ENCODE results near the gene DELE1. TPM values are rescaled to one million over a fixed set of nuclear protein-coding genes. Genes with fewer than 3 reads are reported as not detected.
A peak's percentile ranks its signal among the peaks of the same experiment; 100 is the strongest.

The DELE1 gene
- total RNA-seq, 1 donor from 2014 or later: 40.7 TPM

GRCh38 chr5:141929398-141930058 lies 5.9 kb downstream of the DELE1 start:
- DNase-seq (ENCODE audit: low spot score in 2 of 2): peak in 1 of 2 donors; percentile 76
- no peak overlapping the region for H3K4me3 ChIP-seq
- intact Hi-C loops (cut with DNase I): no loop called here
- no peaks in the 10 kb centered on the region for H3K27me3 ChIP-seq
- H3K36me3 ChIP-seq: peaks cover 63 to 80% of the 10 kb centered on the region in 2 donors
- H3K27ac ChIP-seq: peak overlapping the region; percentile 74 to 80
- TF ChIP-seq CTCF (IDR thresholded peaks at IDR 0.05): peak in 1 of 3 experiments; percentile 27
- H3K4me1 ChIP-seq: peaks cover 3 to 19% of the 10 kb centered on the region in 2 donors
- H3K9me3 ChIP-seq: no peaks in the 10 kb centered on the region

GRCh38 chr5:141931694-141932093 lies 8.0 kb downstream of the DELE1 start:
- DNase-seq (ENCODE audit: low spot score in 2 of 2): no peak

GRCh38 chr5:141933151-141933550 lies 9.5 kb downstream of the DELE1 start:
- peaks cover 71 to 78% of the 10 kb centered on the region in 2 donors for H3K36me3 ChIP-seq
- no peaks in the 10 kb centered on the region for H3K9me3 ChIP-seq
- H3K4me1 ChIP-seq: peaks cover 10 to 23% of the 10 kb centered on the region in 2 donors
- intact Hi-C loops (cut with DNase I): no loop called here
- no peak overlapping the region for H3K4me3 ChIP-seq
- DNase-seq (ENCODE audit: low spot score in 2 of 2): no peak
- no peaks in the 10 kb centered on the region for H3K27me3 ChIP-seq
- peak overlapping the region in 1 of 2 donors; percentile 80 for H3K27ac ChIP-seq
- TF ChIP-seq CTCF (IDR thresholded peaks at IDR 0.05): no peak

More at GRCh38 chr5:141931694-141932093, 8.0 kb downstream of the DELE1 start:
- Histone ChIP-seq H3K36me3 (peaks cover 65 to 80% of the 10 kb centered on the region in 2 donors), H3K9me3 (no peaks in the 10 kb centered on the region), H3K27ac (no peak overlapping the region), H3K4me1 (peaks cover 10 to 23% of the 10 kb centered on the region in 2 donors), H3K4me3 (no peak overlapping the region), H3K27me3 (no peaks in the 10 kb centered on the region)
- intact Hi-C loops (cut with DNase I): no loop called here
- TF ChIP-seq CTCF (IDR thresholded peaks at IDR 0.05): no peak

GRCh38 chr5:141934099-141934844 lies 10.6 kb downstream of the DELE1 start:
- H3K4me3 ChIP-seq: no peak overlapping the region
- H3K36me3 ChIP-seq: peaks cover 73 to 77% of the 10 kb centered on the region in 2 donors
- peak in 1 of 3 experiments; percentile 14 for TF ChIP-seq CTCF (IDR thresholded peaks at IDR 0.05)
- DNase-seq (ENCODE audit: low spot score in 2 of 2): peak; percentile 33 to 87
- intact Hi-C loops (cut with DNase I): no loop called here
- H3K9me3 ChIP-seq: no peaks in the 10 kb centered on the region
- H3K27ac ChIP-seq: peak overlapping the region; percentile 58 to 80
- no peaks in the 10 kb centered on the region for H3K27me3 ChIP-seq
- H3K4me1 ChIP-seq: peaks cover 10 to 23% of the 10 kb centered on the region in 2 donors

- Histone ChIP-seq H3K9me3 (no peaks in the 10 kb centered on the region), H3K36me3 (peaks cover 69 to 73% of the 10 kb centered on the region in 2 donors), H3K4me3 (no peak overlapping the region), H3K4me1 (peaks cover 10 to 17% of the 10 kb centered on the region in 2 donors), H3K27ac (peak overlapping the region; percentile 58 to 80), H3K27me3 (no peaks in the 10 kb centered on the region)
- no peak for DNase-seq (ENCODE audit: low spot score in 2 of 2)
- no peak for TF ChIP-seq CTCF (IDR thresholded peaks at IDR 0.05)
- intact Hi-C loops (cut with DNase I): no loop called here
Observed at GRCh38 chr5:141935538-141935937, 11.9 kb downstream of the DELE1 start.

Data from ascending aorta (tissue), 2 donors.